Hepatocyte (in vitro differentiated cells): ENCODE results near the gene ITGA7. TPM values are rescaled to one million over a fixed set of nuclear protein-coding genes. Genes with fewer than 3 reads are reported as not detected.

ENCODE experiments used
- DNase-seq: peaks from one replicate; pipeline ENCODE4 v3.0.0-alpha.2; 2016; ENCODE audit warnings: low spot score
- H2AFZ ChIP-seq: fragments of 200-600 bp; sonication (generic); 2 replicates; pipeline ENCODE4 v1.6.0; 2016; ENCODE audit warnings: antibody characterized with exemption, mild to moderate bottlenecking
- H3K27ac ChIP-seq: fragments of 200-600 bp; sonication (generic); 2 replicates; pipeline ENCODE4 v1.5.1; 2016; ENCODE audit warnings: mild to moderate bottlenecking
- H3K27me3 ChIP-seq: fragments of 200-600 bp; sonication (generic); 2 replicates; pipeline ENCODE4 v1.6.1; 2016
- H3K36me3 ChIP-seq: fragments of 200-600 bp; sonication (generic); replicated peaks from 2 replicates; pipeline ENCODE4 v1.5.1; 2016; ENCODE audit warnings: low read depth; ENCODE audit not compliant: insufficient read depth
- H3K4me1 ChIP-seq: fragments of 200-600 bp; sonication (generic); 2 replicates; pipeline ENCODE4 v1.5.1; 2016; ENCODE audit warnings: mild to moderate bottlenecking, moderate library complexity; ENCODE audit not compliant: insufficient read depth
- H3K4me2 ChIP-seq: fragments of 200-600 bp; sonication (generic); 2 replicates; pipeline ENCODE4 v1.6.0; 2016
- H3K4me3 ChIP-seq: fragments of 200-600 bp; sonication (generic); 2 replicates; pipeline ENCODE4 v1.5.1; 2016; ENCODE audit warnings: mild to moderate bottlenecking
- H3K79me2 ChIP-seq: fragments of 200-600 bp; sonication (generic); 2 replicates; pipeline ENCODE4 v1.6.0; 2017; ENCODE audit warnings: mild to moderate bottlenecking
- H3K9me2 ChIP-seq: fragments of 200-600 bp; sonication (generic); replicated peaks from 2 replicates; pipeline ENCODE4 v1.6.0; 2017; ENCODE audit warnings: mild to moderate bottlenecking; ENCODE audit not compliant: insufficient read depth
- H3K9me3 ChIP-seq: fragments of 200-600 bp; sonication (generic); 2 replicates; pipeline ENCODE4 v1.5.1; 2016; ENCODE audit warnings: low read depth, mild to moderate bottlenecking
- H4K20me1 ChIP-seq: fragments of 200-600 bp; sonication (generic); 2 replicates; pipeline ENCODE4 v1.6.0; 2016; ENCODE audit warnings: mild to moderate bottlenecking; ENCODE audit not compliant: insufficient read depth, poor library complexity, severe bottlenecking
- CTCF ChIP-seq: fragments of 200-600 bp; sonication (generic); IDR thresholded peaks from 2 replicates; pipeline ENCODE4 v1.5.1; 2016; ENCODE audit warnings: antibody characterized with exemption, mild to moderate bottlenecking; ENCODE audit not compliant: poor library complexity
- EZH2 ChIP-seq: fragments of 200-600 bp; sonication (generic); IDR thresholded peaks from 2 replicates; pipeline ENCODE4 v1.6.1; 2016; ENCODE audit warnings: antibody characterized with exemption, mild to moderate bottlenecking, borderline replicate concordance
- EZH2phosphoT487 ChIP-seq: fragments of 200-600 bp; sonication (generic); IDR thresholded peaks from one replicate; pipeline ENCODE4 v1.6.1; 2018; ENCODE audit warnings: antibody characterized with exemption, mild to moderate bottlenecking, low read depth, moderate library complexity; ENCODE audit not compliant: unreplicated experiment, severe bottlenecking
- WGBS: methylation state at CpG from one replicate; pipeline ENCODE4 v1.1.6; 2016; ENCODE audit warnings: low lambda C conversion rate; ENCODE audit errors: missing lambda C conversion rate; 5-methylcytosine and 5-hydroxymethylcytosine counted together
- polyA plus RNA-seq: library from polyadenylated mRNA; unstranded; fragments of >200 nt; fragmentation: Nextera tagmentation; extraction: Ambion mirVana; gene quantifications from 2 replicates; pipeline ENCODE4 v1.2.1, GENCODE V29; 2016
- total RNA-seq: library from RNA; depleted of rRNA; stranded (reverse); fragments of >200 nt; gene quantifications from 2 replicates; pipeline ENCODE4 v1.2.3, GENCODE V29; 2014

Gene ITGA7
- total and polyA plus RNA-seq, 2 experiments from 2014 or later: 15.2 to 22.8 TPM

DNA sequence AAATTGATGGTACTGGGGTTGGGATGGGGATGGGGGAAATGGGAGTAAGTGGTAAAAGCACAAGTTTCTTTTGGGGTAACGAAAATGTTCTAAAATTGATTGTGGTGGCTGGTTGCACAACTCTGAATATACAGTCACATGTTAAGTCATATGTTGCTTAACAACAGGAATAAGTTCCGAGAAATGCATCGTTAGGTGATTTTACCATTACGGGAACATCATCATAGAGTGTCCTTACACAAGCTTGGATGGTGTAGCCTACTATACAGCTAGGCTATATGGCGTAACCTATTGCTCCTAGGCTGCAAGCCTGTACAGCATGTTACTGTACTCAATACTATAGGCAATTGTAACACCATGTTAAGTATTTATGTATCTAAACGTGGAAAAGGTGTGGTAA lies 31.0 kb downstream of the ITGA7 start:
- no peak overlapping the region for H3K4me2 ChIP-seq
- H3K4me1 ChIP-seq: peaks cover under 1% of the 10 kb centered on the region
- no peaks in the 10 kb centered on the region for H4K20me1 ChIP-seq
- no peaks in the 10 kb centered on the region for H3K27me3 ChIP-seq
- no peak for DNase-seq
- H3K9me2 ChIP-seq: no peaks in the 10 kb centered on the region
- H3K79me2 ChIP-seq: no peaks in the 10 kb centered on the region
- no peak overlapping the region for H2AFZ ChIP-seq
- no peak overlapping the region for H3K27ac ChIP-seq
- no peak overlapping the region for H3K4me3 ChIP-seq
- no peaks in the 10 kb centered on the region for H3K9me3 ChIP-seq
- 88% methylated on average over 6 of the region's 6 CpGs for WGBS
- TF ChIP-seq CTCF (no peak), EZH2phosphoT487 (no peak), EZH2 (no peak)
- no peaks in the 10 kb centered on the region for H3K36me3 ChIP-seq

GRCh38 chr12:55675666-55676065 lies 32.0 kb downstream of the ITGA7 start:
- no peak for TF ChIP-seq EZH2
- TF ChIP-seq CTCF: no peak
- no peak for TF ChIP-seq EZH2phosphoT487
- Histone ChIP-seq H3K27me3 (no peaks in the 10 kb centered on the region), H3K36me3 (no peaks in the 10 kb centered on the region), H3K79me2 (no peaks in the 10 kb centered on the region), H3K4me3 (no peak overlapping the region), H3K9me3 (no peaks in the 10 kb centered on the region), H3K4me2 (no peak overlapping the region), H2AFZ (no peak overlapping the region), H3K27ac (no peak overlapping the region), H4K20me1 (no peaks in the 10 kb centered on the region), H3K9me2 (no peaks in the 10 kb centered on the region), H3K4me1 (peaks cover 3% of the 10 kb centered on the region)
- 80% methylated on average over 8 of the region's 8 CpGs for WGBS
- no peak for DNase-seq

DNA sequence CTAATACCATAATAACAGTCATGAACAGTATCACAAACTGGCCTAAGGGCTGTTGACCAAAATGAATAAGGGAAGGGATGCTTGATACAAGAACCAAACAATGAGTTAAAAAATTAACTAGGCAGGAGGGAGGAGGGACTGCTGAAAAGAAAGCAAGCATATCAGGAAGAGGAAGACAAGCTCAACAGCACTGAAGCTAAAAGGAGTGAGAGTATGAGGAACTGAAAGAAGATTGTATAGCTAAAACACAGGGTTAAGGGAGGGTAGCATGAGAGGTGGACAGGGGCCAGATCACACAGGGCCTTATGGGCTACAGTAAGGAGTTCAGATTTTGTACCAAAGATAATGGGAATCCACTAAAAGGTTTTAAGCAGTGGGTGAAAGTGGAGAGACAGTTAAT lies 34.1 kb downstream of the ITGA7 start:
- Histone ChIP-seq H3K9me3 (no peaks in the 10 kb centered on the region), H3K9me2 (no peaks in the 10 kb centered on the region), H3K4me1 (peaks cover 3% of the 10 kb centered on the region), H3K27ac (no peak overlapping the region), H3K27me3 (no peaks in the 10 kb centered on the region), H3K79me2 (no peaks in the 10 kb centered on the region), H2AFZ (no peak overlapping the region), H3K4me2 (no peak overlapping the region), H4K20me1 (no peaks in the 10 kb centered on the region), H3K36me3 (no peaks in the 10 kb centered on the region), H3K4me3 (no peak overlapping the region)
- no peak for TF ChIP-seq EZH2phosphoT487
- no peak for TF ChIP-seq CTCF
- no peak for TF ChIP-seq EZH2
- no peak for DNase-seq

GRCh38 chr12:55671746-55672145 lies 36.0 kb downstream of the ITGA7 start:
- Histone ChIP-seq H3K36me3 (no peaks in the 10 kb centered on the region), H2AFZ (no peak overlapping the region), H3K79me2 (no peaks in the 10 kb centered on the region), H4K20me1 (no peaks in the 10 kb centered on the region), H3K9me3 (no peaks in the 10 kb centered on the region), H3K4me3 (no peak overlapping the region), H3K4me2 (no peak overlapping the region), H3K4me1 (peaks cover 3% of the 10 kb centered on the region), H3K27ac (no peak overlapping the region), H3K9me2 (no peaks in the 10 kb centered on the region), H3K27me3 (no peaks in the 10 kb centered on the region)
- 44% methylated on average over 4 of the region's 4 CpGs for WGBS
- DNase-seq: no peak
- TF ChIP-seq EZH2 (no peak), EZH2phosphoT487 (no peak), CTCF (no peak)
